DND-41 (cell line): ENCODE data around the gene DYNLRB1.

Experiments
- CTCF ChIP-seq: IDR thresholded peaks from 2 replicates; pipeline ENCODE4 v1.5.1; 2012; ENCODE audit warnings: borderline replicate concordance, low read length, moderate library complexity, mild to moderate bottlenecking; ENCODE audit not compliant: poor library complexity, severe bottlenecking; ENCODE audit errors: extremely low read depth
- EZH2 ChIP-seq: IDR thresholded peaks from 3 replicates; pipeline ENCODE4 v1.6.1; 2012; ENCODE audit warnings: borderline replicate concordance, low read depth, mild to moderate bottlenecking, moderate library complexity, low read length, inconsistent platforms; ENCODE audit not compliant: severe bottlenecking

DNA sequence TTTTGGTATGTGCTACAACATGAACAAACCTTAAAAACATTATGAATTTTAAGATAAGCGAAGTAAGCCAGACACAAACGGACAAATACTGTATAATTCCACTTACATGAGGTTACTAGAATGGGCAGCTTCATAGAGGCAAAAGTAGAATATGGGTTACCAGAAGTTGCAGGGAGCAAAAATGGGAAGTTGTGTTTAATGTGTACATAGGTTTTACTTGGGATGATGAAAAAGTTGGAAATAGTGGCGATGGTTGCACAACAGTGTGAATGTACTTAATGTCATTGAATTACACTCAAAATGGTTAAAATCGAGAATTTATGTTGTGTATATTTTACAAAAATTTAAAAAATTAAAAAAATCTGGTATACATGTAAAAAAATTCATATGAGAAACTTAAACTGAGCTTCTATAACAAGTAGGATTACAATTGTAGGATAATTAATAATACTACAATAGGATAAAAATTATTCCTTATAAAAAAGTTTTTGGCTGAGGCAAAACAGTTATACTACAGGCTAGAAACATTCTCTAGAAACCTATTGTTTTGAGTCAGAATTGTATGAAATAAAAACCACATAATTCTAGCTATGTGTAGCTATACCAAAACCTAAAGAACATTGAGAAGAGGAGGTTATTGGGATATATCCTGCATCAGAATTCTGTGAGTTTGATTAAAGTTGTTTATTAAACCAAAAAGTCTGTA is 24.8 kb upstream of the DYNLRB1 start:
- TF ChIP-seq EZH2: no peak
- no peak for TF ChIP-seq CTCF
